DMS 273 (cell line): ENCODE measurements around the gene PAX6.

Source experiments
- DNase-seq: peaks from one replicate; lab custom pipeline; 2025; ENCODE audit not compliant: unreplicated experiment; lab: John Stamatoyannopoulos, UW

PAX6 gene

DNA sequence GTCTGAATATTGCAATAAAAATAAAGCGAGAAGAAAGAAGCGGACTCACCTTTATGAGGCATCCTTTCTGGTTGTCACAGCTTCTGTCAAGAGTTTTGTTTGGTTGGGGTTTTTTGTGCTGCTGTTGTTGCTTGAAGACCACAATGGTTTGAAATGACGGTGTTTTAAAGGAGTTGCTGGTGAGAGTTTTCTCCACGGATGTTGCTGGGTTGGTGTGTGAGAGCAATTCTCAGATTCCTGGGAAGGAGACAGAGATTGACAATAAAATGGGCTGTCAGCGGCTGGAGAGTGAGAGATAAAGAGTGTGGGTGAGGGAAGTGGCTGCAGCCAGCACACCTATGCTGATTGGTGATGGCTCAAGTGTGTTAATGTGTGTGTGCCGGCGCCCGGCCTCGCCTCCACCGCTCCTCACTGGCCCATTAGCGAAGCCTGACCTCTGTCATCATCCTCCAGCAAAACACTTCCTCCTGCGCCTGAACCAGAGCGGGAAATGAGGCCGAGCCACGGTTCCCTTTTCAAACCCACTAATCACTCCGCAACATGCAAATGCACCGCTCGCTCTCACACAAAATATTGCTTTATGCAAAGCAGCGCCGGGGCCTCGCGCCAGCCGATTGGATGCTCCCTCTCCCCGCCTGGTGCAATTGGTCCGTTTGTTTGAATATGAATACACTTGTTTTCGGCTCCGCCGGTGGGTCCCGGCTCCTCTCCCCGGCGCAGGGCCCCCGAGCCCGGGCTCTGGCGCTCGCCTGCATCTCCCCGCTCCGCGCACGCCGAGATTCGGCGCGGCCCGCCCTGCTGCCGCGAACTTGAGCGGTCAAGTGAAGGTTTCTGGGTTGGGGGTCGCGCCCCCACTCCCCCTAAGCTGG, at the start of gene PAX6:
Gene PAX6 (minus strand): TSS at position 544 of the 869 bp plus-strand sequence. CDS start 4,911 bp downstream, outside the sequence.
- DNase-seq = peak; percentile 98

DNA sequence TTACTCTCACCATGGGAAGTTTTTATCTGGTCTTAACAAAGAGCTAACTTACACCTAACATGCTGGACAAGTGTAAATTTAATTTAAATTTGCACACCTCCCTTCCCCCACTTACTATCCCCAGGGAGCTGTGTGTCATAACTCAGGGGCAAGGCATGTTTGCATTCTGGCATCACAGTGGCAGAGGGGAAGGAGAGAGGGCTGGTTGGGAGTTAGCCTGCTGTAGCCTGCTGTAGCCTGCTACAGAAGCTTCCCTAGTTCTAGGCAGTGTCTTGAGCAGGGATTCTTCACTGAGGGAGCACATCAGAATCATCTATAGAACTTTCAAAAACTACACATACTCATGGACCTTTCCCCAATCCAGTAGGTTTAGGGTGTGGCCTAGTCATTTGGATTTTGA, 49.3 kb upstream of the PAX6 start:
- DNase-seq = no peak

DNA sequence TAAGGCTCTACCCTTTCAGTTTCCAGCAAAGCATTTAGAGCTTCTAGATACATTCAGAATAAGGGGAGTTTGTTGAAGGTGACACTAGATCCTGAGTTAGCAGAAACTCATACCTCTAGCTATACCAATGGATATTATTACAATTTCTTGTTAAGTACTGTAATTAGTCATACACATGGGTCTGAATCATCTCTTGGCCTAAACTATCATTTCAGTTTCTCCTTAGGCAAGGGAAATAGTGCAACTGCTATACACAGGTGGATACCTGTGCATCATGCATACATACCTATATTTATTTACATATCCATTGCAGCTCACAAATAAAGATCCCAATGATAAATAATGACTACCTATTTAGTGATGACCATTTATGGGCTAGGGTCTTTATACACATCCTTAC, 45.1 kb upstream of the PAX6 start:
- DNase-seq = no peak

DNA sequence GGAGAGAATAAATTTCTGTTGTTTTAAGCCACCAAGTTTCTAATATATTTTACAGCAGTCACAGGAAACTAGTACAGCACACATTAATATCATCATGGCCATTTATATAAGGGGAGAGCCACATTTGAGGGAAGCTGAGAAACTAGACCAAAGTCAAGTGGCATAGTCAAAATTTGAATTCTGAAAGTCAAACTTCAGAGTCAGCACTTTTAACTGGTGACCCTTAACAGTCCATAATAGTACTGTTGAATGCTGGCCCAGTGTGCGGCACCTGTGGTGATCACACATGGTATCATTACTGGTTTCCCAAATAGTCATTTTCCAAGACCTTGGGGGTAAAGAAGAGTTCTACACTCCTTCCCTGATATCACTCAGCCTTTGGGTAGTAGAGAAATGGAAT, 44.3 kb upstream of the PAX6 start:
- DNase-seq = no peak

DNA sequence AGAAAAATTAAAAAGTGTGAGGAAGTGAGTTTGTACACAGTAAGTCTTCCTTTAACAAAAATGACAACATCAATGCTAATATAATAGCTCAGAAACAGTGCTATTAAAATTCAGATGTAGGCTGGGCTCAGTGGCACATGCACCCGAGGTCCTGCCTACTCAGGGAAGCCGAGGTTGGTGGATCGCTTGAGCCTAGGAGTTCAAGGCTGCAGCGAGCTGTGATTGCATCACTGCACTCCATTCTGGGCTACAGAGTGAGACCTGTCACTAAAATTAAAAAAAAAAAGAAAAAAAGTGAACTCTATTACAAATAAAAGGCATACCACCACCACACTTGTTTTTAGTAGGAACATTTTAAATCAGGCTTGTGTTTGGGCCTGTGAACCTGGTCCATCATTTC, 39.2 kb upstream of the PAX6 start:
- no peak for DNase-seq

DNA sequence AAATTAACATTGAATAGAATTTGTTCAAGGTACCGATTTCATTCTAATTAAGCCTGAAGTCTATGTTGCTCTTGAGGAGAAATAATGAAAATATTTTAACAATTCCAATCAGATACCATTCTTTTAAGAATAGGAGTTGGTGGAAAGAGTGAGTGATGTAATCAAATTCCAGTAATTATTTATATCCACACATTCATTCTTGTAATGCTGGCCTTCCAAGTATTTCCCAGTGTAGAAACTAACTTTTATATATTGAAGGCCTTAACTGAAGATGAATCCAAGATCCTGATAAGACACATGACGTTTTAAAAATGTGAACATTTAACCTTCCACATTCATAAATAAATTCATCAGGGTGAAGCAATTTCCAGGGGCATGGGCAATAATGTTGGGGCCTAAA, 36.6 kb upstream of the PAX6 start:
- no peak for DNase-seq

DNA sequence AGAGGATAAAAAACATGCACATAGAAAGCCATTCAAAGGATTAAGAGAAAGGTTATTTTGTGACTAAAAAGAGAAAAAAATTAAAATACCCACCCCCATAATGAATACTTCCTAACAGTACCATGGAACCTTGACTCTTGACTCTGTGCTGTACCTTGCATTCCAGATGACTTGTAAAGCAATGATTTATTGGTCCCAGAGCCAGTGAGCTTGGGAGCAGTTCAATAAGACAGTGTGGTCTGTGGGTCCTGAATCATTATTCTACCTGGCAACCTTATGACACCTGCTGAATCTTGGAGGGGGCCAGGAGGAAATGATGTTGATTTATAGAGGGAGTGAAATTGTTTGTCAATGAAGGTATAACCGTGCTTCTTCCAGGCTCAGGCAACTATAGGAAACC, 34.2 kb upstream of the PAX6 start:
- no peak for DNase-seq

DNA sequence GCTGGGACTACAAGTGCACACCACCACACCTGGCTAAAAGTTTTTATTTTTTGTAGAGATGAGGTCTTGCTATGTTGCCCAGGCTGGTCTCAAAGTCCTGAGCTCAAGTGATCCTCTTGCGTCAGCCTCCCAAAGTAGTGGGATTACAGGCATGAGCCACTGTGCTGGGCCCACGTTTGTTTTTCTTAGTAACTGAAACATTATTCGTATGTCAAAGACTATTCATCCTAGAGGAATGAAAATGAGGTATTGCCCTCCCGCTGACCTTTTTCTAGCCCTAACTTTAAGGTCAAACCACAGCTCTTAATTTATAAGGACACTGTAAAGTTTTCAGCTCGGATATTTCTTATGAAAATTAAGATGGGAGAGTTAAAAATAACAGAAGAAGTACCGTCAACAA, 33.2 kb upstream of the PAX6 start:
- DNase-seq = no peak

DNA sequence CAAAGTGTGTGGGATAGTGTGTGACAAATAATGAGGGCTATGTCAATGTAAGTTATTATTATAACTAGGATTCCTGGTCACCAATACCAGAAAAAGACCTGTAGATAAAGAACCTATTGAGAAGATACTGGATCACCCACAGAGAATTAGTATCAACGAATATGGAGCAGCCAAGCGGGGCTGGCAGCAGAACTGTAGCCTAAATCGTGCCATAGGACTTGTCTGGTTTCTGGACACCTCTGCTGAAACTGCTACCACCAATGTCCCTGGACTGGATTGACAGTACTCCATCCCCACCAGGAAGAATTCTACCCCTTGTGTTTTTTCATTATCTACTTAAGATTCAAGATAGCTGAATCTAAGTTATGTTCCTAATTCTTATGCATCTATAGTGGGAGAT, 30.3 kb upstream of the PAX6 start:
- DNase-seq = no peak

DNA sequence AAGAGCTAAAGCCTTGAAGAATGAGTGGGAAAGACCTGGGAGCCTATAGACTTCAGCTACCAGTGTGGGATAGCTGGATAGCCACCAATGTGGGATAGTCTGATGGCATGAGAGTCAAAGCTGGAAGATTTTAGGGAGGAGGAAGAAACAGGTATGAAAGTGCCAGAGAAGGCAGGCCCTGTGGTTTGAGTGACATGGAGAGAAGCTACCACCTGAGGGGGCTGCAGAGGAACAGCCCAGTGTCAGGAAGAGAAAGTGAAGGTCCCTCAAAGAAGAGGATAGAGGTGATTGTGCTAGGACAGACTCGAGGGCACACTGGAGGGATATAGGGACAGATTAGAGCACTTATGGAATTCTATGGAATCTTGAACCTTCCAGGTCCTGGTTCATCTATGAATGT, 23.1 kb upstream of the PAX6 start:
- no peak for DNase-seq

DNA sequence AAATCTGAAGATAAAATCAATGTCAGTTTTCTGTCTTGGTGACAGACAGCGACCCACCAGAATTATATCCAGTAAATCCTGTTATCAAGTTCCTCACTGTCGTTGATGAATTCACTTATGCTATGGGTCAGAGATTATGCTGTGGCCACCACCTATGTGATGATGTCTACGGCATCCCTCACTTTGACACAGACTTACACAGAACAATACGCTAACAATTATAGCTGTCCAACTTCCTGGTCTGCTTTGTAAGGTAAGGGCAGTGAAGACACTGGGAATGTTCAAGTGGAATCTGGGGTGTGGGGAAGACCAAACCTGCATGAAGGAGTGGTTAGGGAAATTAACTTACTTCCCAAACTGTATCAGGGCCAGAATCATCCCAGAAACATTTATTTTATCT, 19.3 kb upstream of the PAX6 start:
- no peak for DNase-seq

DNA sequence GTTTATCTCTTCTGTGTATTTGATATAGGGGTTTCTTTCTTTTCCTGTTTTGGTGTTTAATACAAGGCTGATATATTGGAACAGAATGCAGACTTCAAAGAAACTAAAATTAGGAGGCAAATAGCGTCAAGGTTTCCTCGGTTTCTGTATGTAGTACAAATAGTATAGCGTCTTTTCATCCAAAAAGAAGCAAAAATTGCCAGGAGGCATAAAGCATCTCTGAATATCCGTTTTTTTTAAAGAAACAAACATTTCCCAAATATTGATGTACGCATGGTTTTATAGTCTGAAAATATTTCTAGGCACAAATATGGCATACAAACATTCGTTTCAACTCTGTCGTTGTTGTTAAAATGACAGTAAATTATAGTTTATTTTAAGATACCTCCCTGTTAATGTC, 17.1 kb upstream of the PAX6 start:
- DNase-seq = no peak

DNA sequence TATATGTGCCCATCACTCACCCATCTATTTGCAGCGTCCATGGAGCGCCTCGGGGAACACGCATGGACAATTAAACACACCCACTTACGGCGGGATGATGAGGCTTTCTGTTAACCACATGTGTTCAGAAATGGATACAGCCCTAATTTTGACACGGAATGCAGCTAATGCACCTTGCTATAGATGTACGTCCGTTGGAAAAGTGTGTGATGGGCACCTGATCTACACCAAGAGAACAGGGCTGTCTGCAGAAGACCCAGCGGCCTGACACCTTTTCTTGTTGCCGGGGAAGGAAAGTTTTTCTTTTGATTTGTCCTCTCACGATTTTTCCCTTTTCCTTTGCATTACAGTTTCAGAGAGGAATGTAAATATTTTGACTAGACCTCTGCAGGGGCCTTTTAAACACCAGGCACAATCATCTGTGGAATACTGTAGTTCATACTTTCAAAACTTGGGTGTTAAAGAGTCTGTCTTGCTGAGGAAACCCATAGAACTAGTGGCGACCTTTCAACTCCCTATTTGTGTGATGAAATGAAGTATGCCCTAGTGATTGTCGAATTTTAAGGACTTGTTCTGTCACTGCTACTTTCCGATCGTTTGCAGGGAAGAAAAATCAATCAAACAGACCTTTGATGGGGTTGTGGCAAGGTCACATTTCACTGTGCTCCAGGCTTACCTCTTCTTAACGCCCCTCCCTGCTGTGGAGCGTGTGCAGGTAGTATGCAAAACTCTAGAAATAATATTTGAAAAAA, 16.5 kb upstream of the PAX6 start:
- no peak for DNase-seq

DNA sequence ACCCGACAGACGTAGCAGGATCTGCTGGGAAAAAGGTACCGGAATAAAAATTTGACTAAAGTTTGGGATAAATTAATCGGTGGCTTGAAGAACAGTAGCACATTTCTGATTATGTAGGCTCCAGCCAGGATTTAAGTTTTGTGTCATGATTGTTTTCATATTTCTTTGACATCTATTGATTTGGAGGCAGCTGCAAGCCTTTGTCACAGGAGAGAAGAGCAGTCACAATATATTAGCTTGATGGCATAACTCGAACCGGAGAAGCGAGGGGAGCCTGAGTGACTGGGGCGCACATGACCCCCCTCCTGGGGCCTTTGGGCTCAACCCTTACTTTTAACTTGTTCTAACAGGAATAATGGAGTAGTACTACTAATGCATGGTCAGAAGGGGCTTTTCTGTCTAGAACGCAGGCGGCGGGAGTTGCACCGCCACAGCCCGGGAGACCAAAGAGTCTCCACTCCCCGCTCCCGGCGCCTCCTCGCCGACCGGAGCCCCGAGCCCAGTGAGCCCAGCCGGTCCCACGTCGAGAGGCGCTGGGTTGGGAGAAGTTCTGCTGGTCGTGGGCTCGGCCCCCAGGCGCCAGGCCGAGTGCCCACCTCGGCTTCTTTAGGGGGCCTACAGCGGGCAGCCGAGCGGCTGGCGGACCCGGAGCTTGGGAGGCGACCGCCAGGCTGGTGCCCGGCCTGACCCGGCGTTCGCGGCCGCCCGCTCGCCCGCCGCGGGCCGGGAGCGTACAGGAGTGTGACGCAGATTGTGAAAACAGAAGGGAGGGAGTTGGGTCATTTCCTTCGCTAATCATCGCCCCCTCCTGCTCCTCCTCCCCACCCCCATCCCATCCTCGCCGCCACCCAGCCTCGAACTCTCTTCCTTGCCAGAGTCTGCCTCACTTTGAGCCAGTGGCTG, 15.7 kb upstream of the PAX6 start:
- DNase-seq = no peak

DNA sequence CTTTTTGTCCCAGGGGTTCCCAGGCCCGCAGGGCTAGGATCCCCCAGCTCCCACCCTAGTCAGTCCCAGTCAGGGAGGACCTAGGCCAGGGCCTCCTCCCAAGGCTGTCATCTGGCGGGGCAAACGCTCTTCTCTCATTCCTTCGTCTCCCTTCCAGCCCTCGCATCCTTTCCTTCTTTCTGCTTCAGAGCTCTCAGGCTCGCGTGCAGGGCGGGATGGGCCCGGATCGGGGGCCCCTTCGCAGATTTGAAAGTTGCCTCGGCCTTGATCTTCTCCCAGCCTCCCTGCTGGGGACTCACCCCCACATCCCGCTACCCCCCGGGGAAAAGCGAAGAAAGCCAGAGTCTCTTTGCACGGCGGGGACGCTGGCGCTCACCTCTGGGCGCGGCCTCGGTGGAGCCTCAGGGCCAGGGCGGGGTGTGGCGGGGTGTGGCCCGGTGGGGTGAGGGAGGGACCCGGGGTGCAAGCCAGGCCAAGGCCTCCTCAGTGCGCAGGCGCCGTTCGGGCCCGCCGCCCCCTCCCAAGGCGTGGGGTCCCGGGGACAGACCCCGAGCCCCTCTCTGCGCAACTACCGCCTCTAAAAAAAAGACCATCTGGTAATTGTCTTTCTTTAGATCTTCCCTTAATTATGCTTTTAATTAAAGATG, 14.8 kb upstream of the PAX6 start:
- no peak for DNase-seq

DNA sequence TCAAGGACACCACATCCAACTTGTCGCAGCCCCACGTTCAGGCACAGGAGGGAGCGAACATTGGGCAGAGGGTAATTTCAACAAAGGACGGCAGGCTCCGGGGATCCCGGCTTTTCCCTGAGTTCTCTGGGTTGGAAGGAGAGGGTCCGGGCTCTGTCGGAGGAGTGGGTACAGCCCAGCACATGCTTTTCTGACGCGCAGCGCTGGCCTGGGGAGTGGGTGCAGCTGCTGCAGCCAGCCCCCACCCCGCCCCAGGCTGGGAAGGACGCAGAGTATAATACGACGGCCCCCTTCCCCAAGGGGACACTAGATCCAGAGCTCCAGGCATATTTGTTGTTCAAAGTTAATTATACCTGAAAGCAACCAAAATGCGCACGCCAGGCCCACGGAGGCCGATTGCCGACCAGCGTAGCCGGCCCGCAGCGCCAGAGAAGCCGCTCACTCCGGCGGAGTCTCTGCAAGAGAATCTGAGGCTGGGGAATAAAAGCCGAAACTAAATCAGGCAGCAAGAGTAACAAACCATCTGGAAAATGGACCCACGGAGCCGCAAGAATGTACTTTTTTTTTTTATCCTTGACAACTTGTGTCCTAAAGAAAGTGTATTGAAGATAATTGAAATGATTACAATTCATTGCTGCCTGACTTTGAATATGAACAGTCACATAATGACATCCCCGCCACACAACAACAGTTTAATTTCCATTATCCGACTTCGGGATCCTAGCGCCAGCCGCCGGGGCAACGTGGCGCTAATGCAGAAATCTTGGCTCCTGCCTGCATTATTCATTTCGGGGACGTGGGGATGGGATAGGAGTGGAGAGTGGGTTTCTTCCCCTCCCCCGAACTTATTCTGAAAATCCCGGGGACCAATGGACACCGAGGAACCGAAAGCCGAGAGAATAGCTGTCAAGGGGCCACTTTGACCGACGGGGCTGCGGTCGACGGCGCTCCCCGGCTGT, 14.0 kb upstream of the PAX6 start:
- DNase-seq = no peak

DNA sequence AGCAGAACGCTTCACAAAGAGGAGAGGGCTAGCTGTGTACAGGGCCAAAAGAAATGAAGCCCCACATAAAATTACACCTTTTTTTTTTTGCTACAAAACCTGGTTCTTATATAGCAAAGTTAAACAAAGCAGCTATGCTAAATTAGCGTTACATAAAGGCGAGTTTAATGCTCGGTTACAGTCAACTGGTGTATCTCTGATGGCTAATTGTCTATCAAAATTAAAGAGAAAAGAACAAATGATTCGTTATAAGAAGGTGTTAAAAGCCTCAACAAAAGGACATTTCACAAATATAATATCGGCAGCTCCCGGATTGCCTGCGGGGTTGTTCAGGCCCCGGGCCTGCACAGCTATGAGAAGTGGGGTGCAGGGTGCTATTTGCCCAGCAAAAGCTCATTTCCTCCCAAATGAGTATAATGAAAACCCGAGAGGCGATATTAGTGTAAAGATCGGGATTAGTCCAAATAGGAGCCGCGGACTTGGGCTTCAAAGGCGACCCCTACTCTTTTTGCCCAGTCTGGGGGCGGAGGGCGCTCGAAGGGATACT, 13.3 kb upstream of the PAX6 start:
- no peak for DNase-seq

DNA sequence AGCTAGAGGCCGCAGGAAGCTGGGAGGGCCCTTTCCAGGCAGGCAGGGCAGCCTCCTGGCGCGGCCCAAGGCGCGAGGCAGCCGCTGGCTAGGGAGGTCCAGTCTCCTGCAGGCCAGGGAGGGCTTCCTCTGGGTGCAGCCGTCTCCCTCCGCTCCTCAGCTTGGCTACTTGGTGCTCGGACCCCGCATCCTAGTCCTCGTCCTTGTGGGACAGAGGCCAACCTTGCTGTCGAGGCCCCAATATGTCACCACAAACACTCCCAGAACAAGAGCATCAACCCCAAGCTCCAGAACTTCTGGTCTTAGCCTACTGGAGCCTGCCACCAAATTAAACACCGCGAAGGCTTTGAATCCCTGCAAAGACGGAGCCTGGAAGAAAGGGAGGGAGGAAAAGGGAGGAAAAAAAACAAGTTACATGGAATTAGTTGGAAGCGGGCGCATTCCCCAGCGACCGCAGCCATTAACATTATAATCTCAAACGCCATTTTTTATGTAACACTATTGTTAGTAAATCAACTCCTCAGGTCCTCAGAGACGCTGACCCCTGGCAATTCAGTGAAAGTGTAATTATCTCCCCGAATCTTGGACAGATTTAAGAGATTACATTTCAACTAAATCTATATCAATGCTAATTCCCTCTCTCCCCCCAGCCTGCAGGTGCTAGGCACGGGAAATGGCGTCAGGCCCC, 12.7 kb upstream of the PAX6 start:
- DNase-seq = no peak
